HEK293 (cell line): Measurements from ENCODE around the gene TOMM7.

ENCODE experiments used
- CTCF ChIA-PET: fragments of 350-600 bp; formaldehyde crosslinking; extraction: SDS; loops from one replicate; lab custom pipeline; 2021; ENCODE audit warnings: antibody characterized with exemption; lab: Yijun Ruan, JAX
- POLR2A ChIA-PET: fragments of 300-600 bp; formaldehyde crosslinking; extraction: SDS; loops from one replicate; lab custom pipeline; 2020; ENCODE audit warnings: antibody characterized with exemption, inconsistent platforms; lab: Yijun Ruan, JAX
- H3K27ac ChIP-seq: fragments of 200-500 bp; sonication (Bioruptor generic); 2 replicates; pipeline ENCODE4 v1.5.1; 2014; ENCODE audit warnings: low read depth, low read length, control low read depth, inconsistent platforms; ENCODE audit errors: extremely low read depth
- H3K36me3 ChIP-seq, 2 experiments: fragments of 200-500 bp in 1 of 2; sonication (Bioruptor generic) in 1 of 2; 1 replicate in 1 of 2; 2 replicates in 1 of 2; pipeline ENCODE4 v1.5.1; 2014 to 2017; ENCODE audit warnings: inconsistent platforms in 2 of 2, low read length in 2 of 2; ENCODE audit not compliant: control insufficient read depth in 2 of 2, insufficient read depth in 1 of 2
- H3K4me1 ChIP-seq: fragments of 200-500 bp; sonication (Bioruptor generic); 2 replicates; pipeline ENCODE4 v1.5.1; 2014; ENCODE audit warnings: mild to moderate bottlenecking, low read length, inconsistent platforms; ENCODE audit not compliant: control insufficient read depth, insufficient read depth
- H3K4me3 ChIP-seq: 2 replicates; pipeline ENCODE4 v1.5.1; 2011; ENCODE audit warnings: low read depth, mild to moderate bottlenecking, control low read depth, low read length, moderate library complexity
- H3K9me3 ChIP-seq: fragments of 200-500 bp; sonication (Bioruptor generic); 2 replicates; pipeline ENCODE4 v1.5.1; 2014; ENCODE audit warnings: low read depth, low read length, inconsistent platforms; ENCODE audit not compliant: control insufficient read depth, insufficient read depth
- KLF10 ChIP-seq: fragments of 450-650 bp; IDR thresholded peaks from 2 replicates; pipeline ENCODE4 v1.5.1; 2018; ENCODE audit warnings: missing biosample characterization, mild to moderate bottlenecking, missing genetic modification characterization
- KLF8 ChIP-seq: fragments of 450-650 bp; formaldehyde crosslinking; IDR thresholded peaks from 2 replicates; pipeline ENCODE4 v1.5.1; 2016; ENCODE audit warnings: missing biosample characterization, missing genetic modification characterization
- PBX3 ChIP-seq: sonication (generic); formaldehyde crosslinking; IDR thresholded peaks from 2 replicates; pipeline ENCODE4 v1.8.1; 2022; ENCODE audit warnings: mild to moderate bottlenecking, moderate library complexity, missing genetic modification reagents
- REPIN1 ChIP-seq: fragments of 450-650 bp; formaldehyde crosslinking; IDR thresholded peaks from 2 replicates; pipeline ENCODE4 v1.5.1; 2017; ENCODE audit warnings: missing biosample characterization, missing genetic modification characterization, low read depth
- SP7 ChIP-seq: fragments of 450-650 bp; formaldehyde crosslinking; IDR thresholded peaks from 2 replicates; pipeline ENCODE4 v1.5.1; 2016; ENCODE audit warnings: missing biosample characterization, missing genetic modification characterization
- WT1 ChIP-seq: fragments of 450-650 bp; formaldehyde crosslinking; IDR thresholded peaks from 2 replicates; pipeline ENCODE4 v1.5.1; 2016; ENCODE audit warnings: missing biosample characterization, missing genetic modification characterization
- ZBTB11 ChIP-seq: fragments of 450-650 bp; formaldehyde crosslinking; conservative IDR thresholded peaks from 2 replicates; pipeline ENCODE4 v1.5.1; 2016; ENCODE audit warnings: low read depth, missing biosample characterization, missing genetic modification characterization
- ZFP37 ChIP-seq: fragments of 450-650 bp; formaldehyde crosslinking; IDR thresholded peaks from 2 replicates; pipeline ENCODE4 v1.5.1; 2016; ENCODE audit warnings: missing biosample characterization, missing genetic modification characterization
- ZNF146 ChIP-seq: fragments of 450-650 bp; formaldehyde crosslinking; IDR thresholded peaks from 2 replicates; pipeline ENCODE4 v1.5.1; 2016; ENCODE audit warnings: missing biosample characterization, missing genetic modification characterization
- ZNF335 ChIP-seq: fragments of 450-650 bp; formaldehyde crosslinking; conservative IDR thresholded peaks from 2 replicates; pipeline ENCODE4 v1.5.1; 2016; ENCODE audit warnings: missing biosample characterization, missing genetic modification characterization
- ZNF398 ChIP-seq: fragments of 450-650 bp; formaldehyde crosslinking; IDR thresholded peaks from 2 replicates; pipeline ENCODE4 v1.5.1; 2017; ENCODE audit warnings: missing biosample characterization, missing genetic modification characterization
- ZNF521 ChIP-seq: fragments of 450-650 bp; formaldehyde crosslinking; IDR thresholded peaks from 2 replicates; pipeline ENCODE4 v1.5.1; 2017; ENCODE audit warnings: missing biosample characterization, mild to moderate bottlenecking, missing genetic modification characterization
- ZNF621 ChIP-seq: fragments of 450-650 bp; formaldehyde crosslinking; IDR thresholded peaks from 2 replicates; pipeline ENCODE4 v1.5.1; 2017; ENCODE audit warnings: missing biosample characterization, missing genetic modification characterization
- ZNF704 ChIP-seq: fragments of 450-650 bp; formaldehyde crosslinking; IDR thresholded peaks from 2 replicates; pipeline ENCODE4 v1.5.1; 2016; ENCODE audit warnings: missing biosample characterization, missing genetic modification characterization

TOMM7 gene

GRCh38 chr7:22784346-22784745, 38.3 kb downstream of the TOMM7 start:
- Histone ChIP-seq H3K9me3 (no peaks in the 10 kb centered on the region), H3K4me1 (0 out of 2 replicates have a peak, but pooled peaks cover 3% of the 10 kb centered on the region), H3K27ac (no peak overlapping the region), H3K36me3 (no peaks in the 10 kb centered on the region), H3K4me3 (no peak overlapping the region)
- CTCF ChIA-PET, result interaction anchor here (1.2 to 1.5 kb wide), 4 partner anchors 25 to 224 kb away, joined by 4 to 6 read pairs (median 5); partner anchors contain the start of gene IL6
- POLR2A ChIA-PET, result no interaction called here
- TF ChIP-seq KLF8 (tag by site-specific recombination), result no peak
- TF ChIP-seq WT1, result no peak
- TF ChIP-seq ZNF704 (tag by site-specific recombination), result no peak
- TF ChIP-seq ZBTB11 (tag by site-specific recombination), result no peak
- TF ChIP-seq ZNF398, result no peak
- TF ChIP-seq KLF10 (tag by site-specific recombination), result no peak
- TF ChIP-seq ZNF521 (tag by site-specific recombination), result no peak
- no peak for TF ChIP-seq ZNF621 (tag by site-specific recombination)
- TF ChIP-seq SP7 (tag by site-specific recombination), result no peak
- no peak for TF ChIP-seq REPIN1 (tag by site-specific recombination)

- H3K27ac ChIP-seq, result no peak overlapping the region
- TF ChIP-seq ZFP37 (tag by site-specific recombination), result no peak
- no peak for TF ChIP-seq PBX3 (CRISPR knock-in tag)
- TF ChIP-seq ZNF335, result 0 out of 2 replicates have a peak, but pooled peaks have one; percentile 27
- TF ChIP-seq ZNF146 (tag by site-specific recombination), result no peak
- TF ChIP-seq, all 188 proteins: peak for 1
- no peak overlapping the region for H3K4me3 ChIP-seq
- H3K4me1 ChIP-seq, result 0 out of 2 replicates have a peak, but pooled peaks cover 3% of the 10 kb centered on the region
- H3K9me3 ChIP-seq, result no peaks in the 10 kb centered on the region
- ChIA-PET CTCF (interaction anchor here (0.6 to 2.4 kb wide), 9 partner anchors 10 to 226 kb away, joined by 3 to 20 read pairs (median 5); partner anchors contain the start of gene IL6), POLR2A (no interaction called here)
- H3K36me3 ChIP-seq, result no peaks in the 10 kb centered on the region
Observed at GRCh38 chr7:22783421-22783820, 39.2 kb downstream of the TOMM7 start.
